AG10803 (cell line): ENCODE data around the gene CHAF1A.

Source experiments
- DNase-seq: peaks from one replicate; pipeline ENCODE4 v3.0.0; 2010; ENCODE audit warnings: low read depth
- H3K4me3 ChIP-seq: 2 replicates; pipeline ENCODE4 v1.5.1; 2011; ENCODE audit warnings: mild to moderate bottlenecking, low read length, control low read depth
- CTCF ChIP-seq: conservative IDR thresholded peaks from 2 replicates; pipeline ENCODE4 v1.5.1; 2011; ENCODE audit warnings: mild to moderate bottlenecking, low read length, control low read depth, inconsistent platforms

Gene CHAF1A

DNA sequence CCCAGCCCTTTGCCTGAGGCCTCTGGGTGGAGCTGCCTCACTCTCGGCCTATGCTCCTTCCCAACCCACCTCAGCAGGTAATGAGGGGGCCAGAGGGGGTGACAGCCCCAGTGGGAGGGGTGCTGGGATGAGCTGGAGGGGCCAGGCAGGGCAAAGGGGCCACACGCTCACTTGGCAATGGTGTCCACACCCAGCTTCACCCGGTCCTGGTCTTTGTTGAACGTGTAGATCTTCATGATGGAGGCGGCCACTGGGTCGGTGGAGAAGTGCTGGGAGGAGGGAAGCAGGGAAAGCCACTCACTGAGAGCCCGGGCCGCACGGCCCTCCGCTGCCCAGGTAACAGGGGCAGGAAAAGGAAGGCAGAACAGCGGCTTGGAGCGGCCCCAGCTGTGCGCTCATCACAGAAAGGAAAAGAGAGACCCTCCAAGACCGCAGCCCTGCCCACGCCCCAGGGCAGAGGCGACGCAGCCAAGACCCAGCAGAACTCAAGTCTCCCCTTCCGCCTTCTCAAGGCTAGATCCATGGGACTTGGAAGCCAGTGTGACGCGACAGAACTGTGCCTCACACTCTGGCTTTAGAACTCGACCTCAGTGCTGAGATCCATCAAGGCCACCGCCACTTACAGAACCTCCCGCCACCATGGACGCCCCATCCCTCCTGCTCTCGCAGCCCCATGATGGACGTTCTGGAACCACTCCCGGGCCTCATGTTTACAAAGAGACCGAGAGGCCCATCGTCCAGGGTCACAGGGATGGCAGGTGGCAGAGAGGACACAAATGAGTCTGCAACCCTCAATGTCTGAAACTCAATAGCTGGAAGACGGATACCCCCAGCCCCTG is 45.9 kb downstream of the CHAF1A start:
- no peak for TF ChIP-seq CTCF
- no peak for DNase-seq
- H3K4me3 ChIP-seq: no peak overlapping the region

- TF ChIP-seq CTCF: no peak
- no peak for DNase-seq
- H3K4me3 ChIP-seq: no peak overlapping the region
Observed at GRCh38 chr19:4449022-4449638, 46.7 kb downstream of the CHAF1A start.

- no peak for DNase-seq
- H3K4me3 ChIP-seq: no peak overlapping the region
- no peak for TF ChIP-seq CTCF
Observed at GRCh38 chr19:4449639-4450028, 47.2 kb downstream of the CHAF1A start.

DNA sequence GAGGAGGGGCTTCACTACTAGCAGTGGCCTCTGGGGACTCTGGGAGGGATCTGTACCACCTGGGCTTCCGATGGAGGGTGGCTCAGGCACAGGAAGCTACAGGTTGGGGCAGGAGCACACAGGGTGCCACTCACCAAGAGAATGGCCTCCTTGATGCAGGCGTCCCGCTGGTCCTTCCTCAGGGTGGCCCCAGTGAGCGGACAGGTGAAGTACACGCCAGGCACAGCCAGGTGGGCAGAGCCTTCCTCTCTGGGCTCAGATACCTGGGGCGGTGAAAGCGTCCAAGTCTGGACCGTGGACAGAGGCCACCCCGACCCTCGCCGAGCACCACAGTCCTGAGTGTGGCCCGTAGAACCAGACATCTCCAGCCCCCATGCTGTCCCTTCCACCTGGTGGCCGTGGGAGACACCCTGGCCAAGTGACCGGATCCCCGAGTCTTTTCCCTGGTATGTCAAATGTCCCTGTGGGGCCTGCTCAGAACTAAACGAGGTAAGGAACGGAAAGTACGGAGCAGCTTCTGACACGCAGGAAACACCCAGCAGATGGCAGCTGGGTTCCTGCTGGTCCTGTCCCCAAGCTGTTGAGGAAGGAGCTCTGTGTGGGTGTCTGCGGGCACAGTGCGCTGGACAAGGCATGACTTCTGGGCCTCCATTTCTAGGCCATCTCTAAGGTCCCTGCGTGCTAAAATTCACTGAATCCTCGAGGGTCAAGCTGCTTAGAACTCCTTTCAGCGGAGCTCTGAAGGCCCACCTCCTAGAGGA is 50.0 kb downstream of the CHAF1A start:
- no peak for TF ChIP-seq CTCF
- no peak overlapping the region for H3K4me3 ChIP-seq
- no peak for DNase-seq

GRCh38 chr19:4453232-4454179 is 51.1 kb downstream of the CHAF1A start:
- TF ChIP-seq CTCF: no peak
- no peak for DNase-seq
- H3K4me3 ChIP-seq: no peak overlapping the region

GRCh38 chr19:4454747-4455718 is 52.6 kb downstream of the CHAF1A start:
- TF ChIP-seq CTCF: no peak
- peak overlapping the region; percentile 93 for H3K4me3 ChIP-seq
- peak; percentile 70 for DNase-seq
